BLaER1 treated with 17β-estradiol and CSF1 and Interleukin-3, amounts not matched to agents 10 nM and 100 nM (cell line): ENCODE measurements around the gene MEGF6.
"Not testable (repeated sequence)": the region's sequence is repeated elsewhere in the genome, so short reads cannot be mapped to it uniquely, and the experiment has no call there.

Experiments used
- H3K27ac ChIP-seq, 11 experiments: shearing (Covaris generic); formaldehyde crosslinking; 2 replicates each; pipeline ENCODE4 v1.8.1; 2022
- H3K27me3 ChIP-seq, 11 experiments: shearing (Covaris generic); formaldehyde crosslinking; 2 replicates each; pipeline ENCODE4 v1.8.1; 2022
- H3K36me3 ChIP-seq, 11 experiments: shearing (Covaris generic); formaldehyde crosslinking; 2 replicates each; pipeline ENCODE4 v1.8.1; 2022
- H3K4me1 ChIP-seq, 10 experiments: shearing (Covaris generic); formaldehyde crosslinking; 2 replicates each; pipeline ENCODE4 v1.8.1; 2022
- H3K4me2 ChIP-seq, 11 experiments: shearing (Covaris generic); formaldehyde crosslinking; 2 replicates each; pipeline ENCODE4 v1.8.1; 2022
- H3K4me3 ChIP-seq, 10 experiments: shearing (Covaris generic); formaldehyde crosslinking; 2 replicates each; pipeline ENCODE4 v1.8.1; 2022
- H3K9ac ChIP-seq, 11 experiments: shearing (Covaris generic); formaldehyde crosslinking; 2 replicates each; pipeline ENCODE4 v1.8.1; 2022
- H3K9me3 ChIP-seq, 11 experiments: shearing (Covaris generic); formaldehyde crosslinking; replicated peaks in 1 of 11; 2 replicates each; pipeline ENCODE4 v1.8.1; 2022
- H4K20me1 ChIP-seq, 11 experiments: shearing (Covaris generic); formaldehyde crosslinking; 2 replicates each; pipeline ENCODE4 v1.8.1; 2022
- Cebpa-rat ChIP-seq, 11 experiments: shearing (Covaris generic); IDR thresholded peaks; 2 replicates each; pipeline ENCODE4 v1.8.1; 2022

MEGF6 gene

GRCh38 chr1:3584915-3585314 is 26.4 kb downstream of the MEGF6 start:
- H3K36me3 ChIP-seq, result peaks cover 0 to 30% (median 11%) of the 10 kb centered on the region in 11 experiments; a peak in 10 of 22 replicates
- H3K9ac ChIP-seq, result no peak overlapping the region
- H3K4me1 ChIP-seq, result peaks cover 25 to 59% (median 46%) of the 10 kb centered on the region in 10 experiments
- peaks cover 0 to 50% (median 0%) of the 10 kb centered on the region in 11 experiments; a peak in 8 of 22 replicates for H4K20me1 ChIP-seq
- peaks cover 0 to 5% (median under 1%) of the 10 kb centered on the region in 11 experiments; a peak in 6 of 22 replicates for H3K27me3 ChIP-seq
- peaks cover 0 to 32% (median 15%) of the 10 kb centered on the region in 11 experiments; a peak in 12 of 22 replicates for H3K9me3 ChIP-seq
- no peak overlapping the region for H3K4me3 ChIP-seq
- no peak for TF ChIP-seq Cebpa-rat (IDR thresholded peaks at IDR 0.05)
- peak overlapping the region in 4 of 11 experiments; percentile 13 to 66 (median 54); a peak in 6 of 22 replicates for H3K27ac ChIP-seq
- peak overlapping the region in 8 of 11 experiments; percentile 17 to 64 (median 52); a peak in 15 of 22 replicates for H3K4me2 ChIP-seq

DNA sequence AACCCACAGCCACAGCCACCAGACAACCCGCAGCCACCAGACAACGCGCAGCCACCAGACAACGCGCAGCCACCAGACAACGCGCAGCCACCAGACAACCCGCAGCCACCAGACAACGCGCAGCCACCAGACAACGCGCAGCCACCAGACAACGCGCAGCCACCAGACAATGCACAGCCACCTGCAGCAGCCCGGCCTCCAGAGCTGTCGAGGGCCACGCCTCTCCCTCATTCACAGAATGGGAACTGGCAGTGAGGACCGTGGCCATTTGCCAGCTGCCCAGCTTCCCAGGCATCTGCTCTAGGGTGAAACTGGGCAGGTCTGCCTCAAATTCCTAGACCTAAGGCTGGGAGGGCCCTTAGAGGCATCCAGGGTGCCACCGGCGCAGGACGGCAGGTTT is 27.6 kb downstream of the MEGF6 start:
- Histone ChIP-seq H3K27ac (peak overlapping the region in 2 of 11 experiments; percentile 51 to 57; a peak in 5 of 22 replicates), H3K4me2 (peak overlapping the region in 8 of 11 experiments; percentile 17 to 64 (median 50); a peak in 8 of 22 replicates), H3K27me3 (peaks cover 0 to 17% (median 12%) of the 10 kb centered on the region in 11 experiments; a peak in 18 of 22 replicates), H4K20me1 (peaks cover 0 to 54% (median 0%) of the 10 kb centered on the region in 11 experiments; a peak in 8 of 22 replicates), H3K9me3 (peaks cover 0 to 32% (median 16%) of the 10 kb centered on the region in 11 experiments; a peak in 12 of 22 replicates), H3K4me1 (peaks cover 36 to 63% (median 57%) of the 10 kb centered on the region in 10 experiments), H3K36me3 (peaks cover 0 to 26% (median 7%) of the 10 kb centered on the region in 11 experiments; a peak in 9 of 22 replicates)
- H3K4me3 ChIP-seq, H3K9ac ChIP-seq: not testable (repeated sequence)

DNA sequence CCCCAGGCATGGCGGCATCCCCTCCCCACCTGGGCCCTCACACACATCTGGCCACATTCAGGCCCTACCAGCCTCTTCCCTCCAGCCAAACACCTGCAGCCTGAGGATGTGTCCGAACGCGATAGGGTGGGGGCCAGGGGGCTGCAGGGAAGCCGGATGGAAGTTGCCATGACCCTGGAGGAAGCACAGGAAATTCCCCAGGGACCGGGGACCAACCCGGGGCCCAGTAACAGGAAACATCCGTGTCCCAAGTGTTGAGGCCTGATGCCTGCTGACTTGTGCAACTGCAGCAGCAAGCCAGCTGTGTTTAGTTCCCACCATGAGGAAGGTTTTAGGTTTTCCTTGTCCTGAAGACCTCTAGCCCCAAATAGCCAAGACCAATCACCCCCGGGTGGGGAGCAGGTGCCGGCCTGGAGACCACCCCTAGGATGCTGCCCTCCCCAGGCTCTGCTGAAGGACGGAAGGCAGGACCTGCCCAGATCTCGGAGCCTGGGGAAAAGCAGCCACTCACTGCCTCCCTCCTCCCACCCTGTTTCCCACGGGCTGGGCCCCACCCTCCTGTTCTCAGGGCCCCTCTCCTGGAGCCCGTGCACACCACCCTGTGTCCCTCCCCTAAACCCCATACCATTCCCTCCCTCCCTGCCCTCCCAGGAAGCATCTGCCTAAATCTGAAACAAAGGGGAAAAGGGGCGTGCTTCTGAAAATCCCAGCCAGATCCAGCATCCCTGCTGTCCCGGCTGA is 29.8 kb downstream of the MEGF6 start:
- peak overlapping the region in 6 of 10 experiments; percentile 19 to 49 (median 34); a peak in 10 of 20 replicates for H3K4me3 ChIP-seq
- TF ChIP-seq Cebpa-rat (IDR thresholded peaks at IDR 0.05), result peak in 9 of 11 experiments; percentile 11 to 96 (median 89); a peak in 15 of 22 replicates
- peaks cover 0 to 29% (median 22%) of the 10 kb centered on the region in 11 experiments; a peak in 12 of 22 replicates for H3K9me3 ChIP-seq
- H3K36me3 ChIP-seq, result peaks cover 0 to 22% (median 6%) of the 10 kb centered on the region in 11 experiments; a peak in 9 of 22 replicates
- peak overlapping the region in 8 of 11 experiments; percentile 65 to 92 (median 80); a peak in 17 of 22 replicates for H3K27ac ChIP-seq
- peaks cover 0 to 72% (median 17%) of the 10 kb centered on the region in 11 experiments; a peak in 16 of 22 replicates for H4K20me1 ChIP-seq
- H3K4me2 ChIP-seq, result peak overlapping the region; percentile 47 to 100 (median 95)
- H3K9ac ChIP-seq, result peak overlapping the region; percentile 22 to 80 (median 68); a peak in 19 of 22 replicates
- H3K4me1 ChIP-seq, result peaks cover 54 to 85% (median 79%) of the 10 kb centered on the region in 10 experiments
- peaks cover 0 to 20% (median 14%) of the 10 kb centered on the region in 11 experiments; a peak in 18 of 22 replicates for H3K27me3 ChIP-seq

GRCh38 chr1:3580231-3580630 is 31.1 kb downstream of the MEGF6 start:
- H3K27me3 ChIP-seq, result peaks cover 0 to 27% (median 20%) of the 10 kb centered on the region in 11 experiments; a peak in 19 of 22 replicates
- TF ChIP-seq Cebpa-rat (IDR thresholded peaks at IDR 0.05), result no peak
- H3K4me1 ChIP-seq, result peaks cover 54 to 92% (median 87%) of the 10 kb centered on the region in 10 experiments
- peak overlapping the region in 10 of 11 experiments; percentile 47 to 100 (median 96); a peak in 18 of 22 replicates for H3K4me2 ChIP-seq
- H3K4me3 ChIP-seq, result no peak overlapping the region
- H3K9me3 ChIP-seq, result peaks cover 8 to 30% (median 21%) of the 10 kb centered on the region in 11 experiments; a peak in 21 of 22 replicates
- H3K36me3 ChIP-seq, result peaks cover 0 to 25% (median 10%) of the 10 kb centered on the region in 11 experiments; a peak in 14 of 22 replicates
- peak overlapping the region in 6 of 11 experiments; percentile 36 to 80 (median 65); a peak in 7 of 22 replicates for H3K9ac ChIP-seq
- peaks cover 0 to 82% (median 23%) of the 10 kb centered on the region in 11 experiments; a peak in 16 of 22 replicates for H4K20me1 ChIP-seq
- peak overlapping the region in 8 of 11 experiments; percentile 39 to 92 (median 80); a peak in 15 of 22 replicates for H3K27ac ChIP-seq

- H3K27ac ChIP-seq, result peak overlapping the region in 7 of 11 experiments; percentile 64 to 85 (median 79); a peak in 13 of 22 replicates
- H4K20me1 ChIP-seq, result peaks cover 0 to 84% (median 26%) of the 10 kb centered on the region in 11 experiments; a peak in 16 of 22 replicates
- H3K9me3 ChIP-seq, result peaks cover 9 to 30% (median 20%) of the 10 kb centered on the region in 11 experiments; a peak in 21 of 22 replicates
- peak overlapping the region in 7 of 11 experiments; percentile 48 to 73 (median 60); a peak in 12 of 22 replicates for H3K9ac ChIP-seq
- H3K4me3 ChIP-seq, result no peak overlapping the region; a peak in 4 of 20 replicates
- peaks cover 0 to 30% (median 20%) of the 10 kb centered on the region in 11 experiments; a peak in 19 of 22 replicates for H3K27me3 ChIP-seq
- peaks cover 54 to 87% (median 82%) of the 10 kb centered on the region in 10 experiments for H3K4me1 ChIP-seq
- H3K36me3 ChIP-seq, result peaks cover 0 to 28% (median 15%) of the 10 kb centered on the region in 11 experiments; a peak in 14 of 22 replicates
- H3K4me2 ChIP-seq, result peak overlapping the region; percentile 73 to 100 (median 95)
- no peak for TF ChIP-seq Cebpa-rat (IDR thresholded peaks at IDR 0.05)
Observed at GRCh38 chr1:3579626-3580025, 31.7 kb downstream of the MEGF6 start.

DNA sequence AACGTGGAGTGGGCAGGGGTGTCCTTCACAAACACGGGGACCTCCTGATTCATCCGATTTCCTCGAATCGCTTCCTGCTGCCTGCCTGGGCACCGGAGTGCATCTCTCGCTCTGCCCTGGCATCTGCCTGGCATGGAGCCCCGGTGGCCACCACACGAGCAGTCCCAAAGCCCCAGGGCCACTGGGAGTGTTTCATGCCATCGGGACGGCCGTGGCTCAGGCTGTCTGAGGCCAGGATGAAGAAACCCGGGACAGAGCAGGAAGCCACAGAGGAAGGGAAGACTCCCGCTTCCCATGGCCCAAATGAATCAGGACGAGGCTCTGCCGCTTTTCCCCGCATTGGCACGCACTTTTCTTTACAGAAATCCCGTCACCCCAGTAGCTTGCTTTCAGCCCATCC is 32.4 kb downstream of the MEGF6 start:
- Histone ChIP-seq H4K20me1 (peaks cover 0 to 84% (median 29%) of the 10 kb centered on the region in 11 experiments; a peak in 17 of 22 replicates), H3K4me1 (peaks cover 54 to 80% (median 76%) of the 10 kb centered on the region in 10 experiments), H3K36me3 (peaks cover 0 to 32% (median 17%) of the 10 kb centered on the region in 11 experiments; a peak in 14 of 22 replicates), H3K27me3 (peaks cover 0 to 30% (median 20%) of the 10 kb centered on the region in 11 experiments; a peak in 19 of 22 replicates), H3K4me2 (peak overlapping the region; percentile 73 to 100 (median 95)), H3K4me3 (peak overlapping the region in 3 of 10 experiments; percentile 31 to 50 (median 38); a peak in 5 of 20 replicates), H3K9me3 (peaks cover 9 to 24% (median 16%) of the 10 kb centered on the region in 11 experiments; a peak in 21 of 22 replicates), H3K9ac (peak overlapping the region in 8 of 11 experiments; percentile 48 to 73 (median 61); a peak in 13 of 22 replicates), H3K27ac (peak overlapping the region in 8 of 11 experiments; percentile 64 to 85 (median 76); a peak in 17 of 22 replicates)
- no peak for TF ChIP-seq Cebpa-rat (IDR thresholded peaks at IDR 0.05)

DNA sequence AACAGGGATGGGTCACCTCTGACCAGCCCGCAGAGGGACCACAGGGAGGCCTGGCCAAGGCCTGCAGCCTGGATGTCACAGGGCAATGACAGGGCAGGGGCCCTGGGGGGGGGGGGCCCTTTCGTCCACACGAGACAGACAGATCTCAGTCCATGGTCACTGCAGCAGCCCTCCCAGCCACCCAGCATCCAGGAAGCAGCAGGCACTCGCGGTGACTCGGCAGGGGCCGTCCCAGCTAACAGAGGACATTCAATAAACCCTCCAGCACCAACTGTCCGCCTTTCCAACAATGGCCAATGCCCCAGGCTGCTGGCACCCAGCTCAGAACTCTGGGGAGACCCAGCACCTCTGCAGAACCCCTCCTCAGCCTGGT is 32.9 kb downstream of the MEGF6 start:
- peaks cover 0 to 30% (median 20%) of the 10 kb centered on the region in 11 experiments; a peak in 19 of 22 replicates for H3K27me3 ChIP-seq
- peak overlapping the region in 9 of 11 experiments; percentile 53 to 85 (median 73); a peak in 17 of 22 replicates for H3K27ac ChIP-seq
- peaks cover 0 to 88% (median 34%) of the 10 kb centered on the region in 11 experiments; a peak in 17 of 22 replicates for H4K20me1 ChIP-seq
- peaks cover 0 to 37% (median 17%) of the 10 kb centered on the region in 11 experiments; a peak in 14 of 22 replicates for H3K36me3 ChIP-seq
- H3K4me3 ChIP-seq, result peak overlapping the region in 4 of 10 experiments; percentile 31 to 50 (median 40); a peak in 6 of 20 replicates
- H3K4me2 ChIP-seq, result peak overlapping the region; percentile 73 to 100 (median 95)
- peaks cover 54 to 82% (median 75%) of the 10 kb centered on the region in 10 experiments for H3K4me1 ChIP-seq
- peaks cover 9 to 24% (median 14%) of the 10 kb centered on the region in 11 experiments; a peak in 21 of 22 replicates for H3K9me3 ChIP-seq
- peak overlapping the region in 8 of 11 experiments; percentile 48 to 73 (median 61); a peak in 14 of 22 replicates for H3K9ac ChIP-seq
- TF ChIP-seq Cebpa-rat (IDR thresholded peaks at IDR 0.05), result 0 out of 22 replicates have a peak, but pooled peaks of 1 of the 11 experiments have one; percentile 3
